SK-N-SH treated with all-trans-retinoic acid at 6 μM for 48 hours (cell line): ENCODE data around the gene THAP10.

Source experiments
- CSDC2 ChIP-seq: fragments of 250-450 bp; sonication (Bioruptor Pico); IDR thresholded peaks from 2 replicates; pipeline ENCODE4 v1.5.0; 2020; ENCODE audit warnings: mild to moderate bottlenecking, moderate library complexity
- ISL1 ChIP-seq: fragments of 250-450 bp; sonication (Bioruptor Pico); IDR thresholded peaks from 2 replicates; pipeline ENCODE4 v2.1.2; 2022; ENCODE audit warnings: mild to moderate bottlenecking, moderate library complexity
- OSR1 ChIP-seq: fragments of 250-450 bp; sonication (Bioruptor Pico); IDR thresholded peaks from 2 replicates; pipeline ENCODE4 v1.8.0; 2022; ENCODE audit warnings: moderate library complexity, mild to moderate bottlenecking, inconsistent platforms
- POU6F1 ChIP-seq: fragments of 250-450 bp; sonication (Bioruptor Pico); IDR thresholded peaks from 2 replicates; pipeline ENCODE4 v1.8.0; 2021; ENCODE audit warnings: low read depth, mild to moderate bottlenecking, moderate library complexity, borderline replicate concordance
- TCF4 ChIP-seq: fragments of 250-450 bp; sonication (Bioruptor Pico); IDR thresholded peaks from 2 replicates; pipeline ENCODE4 v1.8.0; 2021; ENCODE audit warnings: mild to moderate bottlenecking, moderate library complexity, borderline replicate concordance
- ZC3H10 ChIP-seq: fragments of 250-450 bp; sonication (Bioruptor Pico); IDR thresholded peaks from 2 replicates; pipeline ENCODE4 v1.5.1; 2021; ENCODE audit warnings: mild to moderate bottlenecking, moderate library complexity
- ZFP30 ChIP-seq: fragments of 450-650 bp; formaldehyde crosslinking; IDR thresholded peaks from 2 replicates; pipeline ENCODE4 v1.5.0; 2022; ENCODE audit warnings: mild to moderate bottlenecking, moderate library complexity
- ZNF70 ChIP-seq: fragments of 450-650 bp; formaldehyde crosslinking; IDR thresholded peaks from 2 replicates; pipeline ENCODE4 v1.5.0; 2020; ENCODE audit warnings: mild to moderate bottlenecking, moderate library complexity

- TF ChIP-seq ZC3H10 (CRISPR knock-in tag) (no peak), TCF4 (no peak), CSDC2 (CRISPR knock-in tag) (no peak), ZFP30 (CRISPR knock-in tag) (no peak), ISL1 (CRISPR knock-in tag) (no peak), ZNF70 (CRISPR knock-in tag) (no peak), POU6F1 (no peak), OSR1 (CRISPR knock-in tag) (no peak)
Observed at GRCh38 chr15:70851889-70852288, 40.3 kb downstream of the THAP10 start.
